Measurements from ENCODE around the gene ANKLE2.
A peak's percentile ranks its signal among the peaks of the same experiment; 100 is the strongest.
"Not testable (repeated sequence)": the region's sequence is repeated elsewhere in the genome, so short reads cannot be mapped to it uniquely, and the experiment has no call there.

The ANKLE2 gene

GRCh38 chr12:132761032-132761920 lies at the start of gene ANKLE2:
Gene ANKLE2, minus strand, starts transcription at chr12:132761832. Its CDS starts 34 bp downstream, at chr12:132761798.
- H3K27ac ChIP-seq, result peak within 1 kb of the TSS; percentile 95
- peak; percentile 72 for DNase-seq
- no peaks in the 10 kb centered on the region for H3K27me3 ChIP-seq (replicated peaks)
- TF ChIP-seq CTCF (IDR thresholded peaks at IDR 0.05; ENCODE audit: low read depth, low read length, missing control alignments), result no peak
- peaks cover 18% of the 10 kb centered on the region for H3K36me3 ChIP-seq (replicated peaks)
- H3K4me3 ChIP-seq (ENCODE audit: low read depth, low read length), result peak within 1 kb of the TSS; percentile 82
- in situ Hi-C loops (cut with HindIII; ENCODE audit: low pct_ligation_motif_present, low sequenced_read_pairs), result no loop called here

GRCh38 chr12:132809391-132809790 lies 47.8 kb upstream of the ANKLE2 start:
- H3K4me3 ChIP-seq (ENCODE audit: low read depth, low read length); H3K27me3 ChIP-seq (replicated peaks); H3K27ac ChIP-seq; in situ Hi-C loops (cut with HindIII; ENCODE audit: low pct_ligation_motif_present, low sequenced_read_pairs): not testable (repeated sequence)
- TF ChIP-seq CTCF (IDR thresholded peaks at IDR 0.05; ENCODE audit: low read depth, low read length, missing control alignments), result peak; percentile 54
- peak; percentile 51 for DNase-seq
- peaks cover 73% of the 10 kb centered on the region for H3K36me3 ChIP-seq (replicated peaks)

GRCh38 chr12:132807295-132808092 lies 45.9 kb upstream of the ANKLE2 start:
- no peak for TF ChIP-seq CTCF (IDR thresholded peaks at IDR 0.05; ENCODE audit: low read depth, low read length, missing control alignments)

GRCh38 chr12:132806857-132807256 lies 45.2 kb upstream of the ANKLE2 start:
- Histone ChIP-seq H3K27me3 (replicated peaks) (no peaks in the 10 kb centered on the region), H3K27ac (no peak overlapping the region), H3K4me3 (ENCODE audit: low read depth, low read length) (no peak overlapping the region), H3K36me3 (replicated peaks) (peaks cover 68% of the 10 kb centered on the region)
- TF ChIP-seq CTCF (IDR thresholded peaks at IDR 0.05; ENCODE audit: low read depth, low read length, missing control alignments), result no peak
- in situ Hi-C loops (cut with HindIII; ENCODE audit: low pct_ligation_motif_present, low sequenced_read_pairs), result no loop called here
- no peak for DNase-seq

More at GRCh38 chr12:132807295-132808092, 45.9 kb upstream of the ANKLE2 start:
- Histone ChIP-seq H3K4me3 (ENCODE audit: low read depth, low read length) (no peak overlapping the region), H3K27me3 (replicated peaks) (no peaks in the 10 kb centered on the region), H3K27ac (no peak overlapping the region), H3K36me3 (replicated peaks) (peaks cover 69% of the 10 kb centered on the region)
- no peak for DNase-seq
- in situ Hi-C loops (cut with HindIII; ENCODE audit: low pct_ligation_motif_present, low sequenced_read_pairs), result no loop called here

GRCh38 chr12:132804426-132804861 lies 42.8 kb upstream of the ANKLE2 start:
- peaks cover 75% of the 10 kb centered on the region for H3K36me3 ChIP-seq (replicated peaks)

More at GRCh38 chr12:132804426-132804861, 42.8 kb upstream of the ANKLE2 start:
- in situ Hi-C loops (cut with HindIII; ENCODE audit: low pct_ligation_motif_present, low sequenced_read_pairs), result no loop called here
- H3K27ac ChIP-seq, result no peak overlapping the region
- no peak overlapping the region for H3K4me3 ChIP-seq (ENCODE audit: low read depth, low read length)
- TF ChIP-seq CTCF (IDR thresholded peaks at IDR 0.05; ENCODE audit: low read depth, low read length, missing control alignments), result no peak
- no peaks in the 10 kb centered on the region for H3K27me3 ChIP-seq (replicated peaks)
- DNase-seq, result no peak
